ENCODE results near the gene GAK.

DNA sequence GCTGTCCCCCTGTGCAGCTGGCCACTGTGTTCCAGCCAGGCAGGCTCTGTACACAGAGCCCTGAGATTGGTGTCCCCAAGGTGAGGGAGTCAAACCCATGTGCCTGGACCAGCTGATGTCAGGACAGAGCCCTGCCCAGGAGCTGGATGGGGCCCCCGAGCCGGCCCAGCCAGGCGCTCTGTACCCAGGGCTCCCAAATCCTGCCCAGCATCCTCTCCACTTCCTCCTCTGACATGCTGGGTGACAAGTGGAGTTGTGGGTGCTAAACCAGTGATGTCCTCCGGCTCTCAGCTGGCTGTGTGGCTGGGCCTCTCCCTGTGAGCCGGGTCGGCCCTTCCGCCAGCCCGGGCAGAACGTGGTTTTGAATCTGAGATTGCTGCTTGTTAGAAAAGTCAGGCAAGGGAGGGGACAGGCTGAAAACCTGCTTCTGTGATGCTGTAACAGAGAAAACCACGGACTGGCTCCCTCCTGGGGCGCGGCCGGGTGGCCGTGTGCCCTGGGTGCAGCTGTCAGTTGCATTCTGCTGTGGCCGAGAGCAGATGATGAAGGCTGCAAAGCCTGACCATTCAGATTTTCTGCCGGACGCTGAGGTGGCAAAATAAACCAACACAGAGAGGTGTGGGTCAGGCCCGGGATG is 98.3 kb downstream of the GAK start:
- TF ChIP-seq, protein P1, sequence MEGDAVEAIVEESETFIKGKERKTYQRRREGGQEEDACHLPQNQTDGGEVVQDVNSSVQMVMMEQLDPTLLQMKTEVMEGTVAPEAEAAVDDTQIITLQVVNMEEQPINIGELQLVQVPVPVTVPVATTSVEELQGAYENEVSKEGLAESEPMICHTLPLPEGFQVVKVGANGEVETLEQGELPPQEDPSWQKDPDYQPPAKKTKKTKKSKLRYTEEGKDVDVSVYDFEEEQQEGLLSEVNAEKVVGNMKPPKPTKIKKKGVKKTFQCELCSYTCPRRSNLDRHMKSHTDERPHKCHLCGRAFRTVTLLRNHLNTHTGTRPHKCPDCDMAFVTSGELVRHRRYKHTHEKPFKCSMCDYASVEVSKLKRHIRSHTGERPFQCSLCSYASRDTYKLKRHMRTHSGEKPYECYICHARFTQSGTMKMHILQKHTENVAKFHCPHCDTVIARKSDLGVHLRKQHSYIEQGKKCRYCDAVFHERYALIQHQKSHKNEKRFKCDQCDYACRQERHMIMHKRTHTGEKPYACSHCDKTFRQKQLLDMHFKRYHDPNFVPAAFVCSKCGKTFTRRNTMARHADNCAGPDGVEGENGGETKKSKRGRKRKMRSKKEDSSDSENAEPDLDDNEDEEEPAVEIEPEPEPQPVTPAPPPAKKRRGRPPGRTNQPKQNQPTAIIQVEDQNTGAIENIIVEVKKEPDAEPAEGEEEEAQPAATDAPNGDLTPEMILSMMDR (IDR thresholded peaks at IDR 0.05; ENCODE audit: insufficient read depth, low read length, poor library complexity, severe bottlenecking) = no peak
- no peak for TF ChIP-seq EZH2phosphoT487 (conservative IDR thresholded peaks at IDR 0.05; ENCODE audit: low read length)

Measured in SU-DHL-6 (cell line).